Liver (tissue), 9 donors: ENCODE data around the gene CAMK1D. TPM values are rescaled to one million over a fixed set of nuclear protein-coding genes. Genes with fewer than 3 reads are reported as not detected.

Source experiments
- DNase-seq: peaks from one replicate; pipeline ENCODE4 v3.0.0-alpha.2; 2017; ENCODE audit warnings: low spot score
- H3K27ac ChIP-seq, 2 donors: one replicate each; pipeline ENCODE4 v1.7.0; 2013; ENCODE audit warnings: inconsistent platforms in 2 of 2, low read length in 2 of 2, control low read depth in 1 of 2, low read depth in 1 of 2, mild to moderate bottlenecking in 1 of 2
- H3K27me3 ChIP-seq, 4 donors: one replicate each; pipeline versions ENCODE4 v1.6.1 to v1.7.0; 2013; ENCODE audit warnings: low read length in 3 of 4, inconsistent platforms in 1 of 4, mild to moderate bottlenecking in 1 of 4, moderate library complexity in 1 of 4; ENCODE audit not compliant: control insufficient read depth in 4 of 4, insufficient read depth in 4 of 4
- H3K36me3 ChIP-seq, 4 donors: one replicate each; pipeline versions ENCODE4 v1.6.1 to v1.7.0; 2013; ENCODE audit warnings: low read length in 3 of 4, mild to moderate bottlenecking in 3 of 4, low read depth in 1 of 4, moderate library complexity in 1 of 4; ENCODE audit not compliant: control insufficient read depth in 4 of 4, insufficient read depth in 3 of 4
- H3K4me1 ChIP-seq, 4 donors: one replicate each; pipeline versions ENCODE4 v1.6.1 to v1.7.0; 2013; ENCODE audit warnings: low read length in 3 of 4, mild to moderate bottlenecking in 3 of 4, moderate library complexity in 1 of 4; ENCODE audit not compliant: control insufficient read depth in 4 of 4, insufficient read depth in 4 of 4
- H3K4me3 ChIP-seq, 3 donors: one replicate each; pipeline versions ENCODE4 v1.6.1 to v1.7.0; 2013; ENCODE audit warnings: low read length in 3 of 3, control low read depth in 1 of 3, low read depth in 1 of 3, mild to moderate bottlenecking in 1 of 3
- H3K9ac ChIP-seq, 2 donors: one replicate each; pipeline ENCODE4 v1.7.0; 2013; ENCODE audit warnings: low read length in 2 of 2, mild to moderate bottlenecking in 2 of 2, moderate library complexity in 2 of 2, control low read depth in 1 of 2, low read depth in 1 of 2
- H3K9me3 ChIP-seq, 4 donors: one replicate each; pipeline versions ENCODE4 v1.6.1 to v1.7.0; 2013; ENCODE audit warnings: low read length in 3 of 4; ENCODE audit not compliant: control insufficient read depth in 4 of 4
- ATF3 ChIP-seq: IDR thresholded peaks from 2 replicates; pipeline ENCODE4 v1.6.1; 2016; ENCODE audit warnings: antibody characterized with exemption
- CTCF ChIP-seq: fragments of 150-350 bp; IDR thresholded peaks from 2 replicates; pipeline ENCODE4 v1.5.1; 2017; ENCODE audit warnings: improper control_type of control experiment, low read depth, low read length; ENCODE audit not compliant: missing input control
- EGR1 ChIP-seq, 2 donors: IDR thresholded peaks; 2 replicates each; pipeline ENCODE4 v1.6.1; 2016 to 2018; ENCODE audit warnings: antibody characterized with exemption in 2 of 2, low read depth in 2 of 2
- FOXA1 ChIP-seq: IDR thresholded peaks from 2 replicates; pipeline ENCODE4 v1.6.1; 2016; ENCODE audit warnings: antibody characterized with exemption
- FOXA2 ChIP-seq: IDR thresholded peaks from 2 replicates; pipeline ENCODE4 v1.6.1; 2016; ENCODE audit warnings: antibody characterized with exemption
- GABPA ChIP-seq, 2 donors: IDR thresholded peaks in 1 of 2; conservative IDR thresholded peaks in 1 of 2; 2 replicates each; pipeline ENCODE4 v1.6.1; 2016; ENCODE audit warnings: antibody characterized with exemption in 2 of 2, mild to moderate bottlenecking in 1 of 2, moderate library complexity in 1 of 2
- HNF4A ChIP-seq, 2 donors: conservative IDR thresholded peaks; 2 replicates each; pipeline ENCODE4 v1.6.1; 2016; ENCODE audit warnings: antibody characterized with exemption in 2 of 2, mild to moderate bottlenecking in 2 of 2
- HNF4G ChIP-seq: IDR thresholded peaks from 2 replicates; pipeline ENCODE4 v1.6.1; 2016; ENCODE audit warnings: antibody characterized with exemption
- JUND ChIP-seq, 2 donors: IDR thresholded peaks; 2 replicates each; pipeline ENCODE4 v1.6.1; 2016; ENCODE audit warnings: antibody characterized with exemption in 2 of 2
- NR2F2 ChIP-seq: IDR thresholded peaks from 2 replicates; pipeline ENCODE4 v1.6.1; 2016; ENCODE audit warnings: antibody characterized with exemption
- RAD21 ChIP-seq, 2 donors: IDR thresholded peaks; 2 replicates each; pipeline ENCODE4 v1.6.1; 2016; ENCODE audit warnings: antibody characterized with exemption in 2 of 2, mild to moderate bottlenecking in 2 of 2
- REST ChIP-seq: IDR thresholded peaks from 2 replicates; pipeline ENCODE4 v1.6.1; 2016; ENCODE audit warnings: antibody characterized with exemption, mild to moderate bottlenecking
- RXRA ChIP-seq, 2 donors: IDR thresholded peaks; 2 replicates each; pipeline ENCODE4 v1.6.1; 2017 to 2018; ENCODE audit warnings: antibody characterized with exemption in 2 of 2, mild to moderate bottlenecking in 1 of 2
- SP1 ChIP-seq: IDR thresholded peaks from 2 replicates; pipeline ENCODE4 v1.6.1; 2018; ENCODE audit warnings: antibody characterized with exemption, mild to moderate bottlenecking
- TAF1 ChIP-seq: conservative IDR thresholded peaks from 2 replicates; pipeline ENCODE4 v1.6.1; 2016; ENCODE audit warnings: antibody characterized with exemption, mild to moderate bottlenecking
- YY1 ChIP-seq: IDR thresholded peaks from 2 replicates; pipeline ENCODE4 v1.6.1; 2016; ENCODE audit warnings: antibody characterized with exemption, mild to moderate bottlenecking
- WGBS: extraction: QIAGEN DNeasy Blood & Tissue Kit; methylation state at CpG from one replicate; pipeline ENCODE4 v1.1.7; 2013; 5-methylcytosine and 5-hydroxymethylcytosine counted together
- polyA plus RNA-seq, 2 donors: library from polyadenylated mRNA; stranded (reverse) in 1 of 2; unstranded in 1 of 2; fragments of 200-250 nt in 1 of 2; fragments of >200 nt in 1 of 2; fragmentation: Nextera tagmentation in 1 of 2; extraction: Ambion mirVana in 1 of 2; gene quantifications; one replicate each; pipeline versions ENCODE4 v1.2.1 to v1.2.3, GENCODE V29; 2013 to 2015
- total RNA-seq, 2 donors: library from RNA; depleted of rRNA; stranded (reverse); fragments of >200 nt; gene quantifications; one replicate each; pipeline ENCODE4 v1.2.3, GENCODE V29; 2014
- TF ChIP-seq, protein P1 (sequence below): IDR thresholded peaks from 2 replicates; pipeline ENCODE4 v1.6.1; 2016; ENCODE audit warnings: antibody characterized with exemption
- TF ChIP-seq, protein P2 (sequence below): IDR thresholded peaks from 2 replicates; pipeline ENCODE4 v1.6.1; 2016; ENCODE audit warnings: antibody characterized with exemption
- donor health status: healthy.
- donor health status: healthy.
- donor health status: healthy.
- donor health status: healthy.
- donor health status: healthy.

CAMK1D gene
- total and polyA plus RNA-seq, 4 donors = 2.7 to 10.1 (median 4.2) TPM

- Histone ChIP-seq H3K36me3 (no peaks in the 10 kb centered on the region), H3K27ac (peak overlapping the region in 1 of 2 donors; percentile 67), H3K4me1 (peaks cover 0 to 25% (median 11%) of the 10 kb centered on the region in 4 donors), H3K27me3 (no peaks in the 10 kb centered on the region), H3K9ac (no peak overlapping the region), H3K9me3 (no peaks in the 10 kb centered on the region), H3K4me3 (no peak overlapping the region)
- TF ChIP-seq YY1 = no peak
- TF ChIP-seq REST = no peak
- no peak for DNase-seq
- 94% methylated on average over 8 of the region's 8 CpGs for WGBS
Measured at GRCh38 chr10:12710157-12710556, 360.8 kb downstream of the CAMK1D start.

GRCh38 chr10:12710594-12711349, 361.4 kb downstream of the CAMK1D start:
- H3K4me1 ChIP-seq = peaks cover 0 to 25% (median 11%) of the 10 kb centered on the region in 4 donors
- H3K36me3 ChIP-seq = no peaks in the 10 kb centered on the region
- peak; percentile 75 for DNase-seq
- H3K27ac ChIP-seq = peak overlapping the region; percentile 33 to 69
- H3K27me3 ChIP-seq = no peaks in the 10 kb centered on the region
- no peak for TF ChIP-seq NR2F2
- TF ChIP-seq FOXA2 = no peak
- peak; percentile 28 for TF ChIP-seq ATF3
- TF ChIP-seq, protein P1, sequence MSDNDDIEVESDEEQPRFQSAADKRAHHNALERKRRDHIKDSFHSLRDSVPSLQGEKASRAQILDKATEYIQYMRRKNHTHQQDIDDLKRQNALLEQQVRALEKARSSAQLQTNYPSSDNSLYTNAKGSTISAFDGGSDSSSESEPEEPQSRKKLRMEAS = no peak
- TF ChIP-seq JUND (IDR thresholded peaks at IDR 0.05) = no peak
- TF ChIP-seq RAD21 (IDR thresholded peaks at IDR 0.05) = peak; percentile 99 to 100
- TF ChIP-seq EGR1 (IDR thresholded peaks at IDR 0.05; ENCODE audit: low read depth in 2 of 2) = no peak
- TF ChIP-seq GABPA (IDR thresholded peaks at IDR 0.05 in 1 of 2, conservative IDR thresholded peaks at IDR 0.05 in 1 of 2) = no peak
- peak; percentile 27 for TF ChIP-seq HNF4G
- TF ChIP-seq RXRA (IDR thresholded peaks at IDR 0.05) = peak in 1 of 2 donors; percentile 21
- TF ChIP-seq, protein P2, sequence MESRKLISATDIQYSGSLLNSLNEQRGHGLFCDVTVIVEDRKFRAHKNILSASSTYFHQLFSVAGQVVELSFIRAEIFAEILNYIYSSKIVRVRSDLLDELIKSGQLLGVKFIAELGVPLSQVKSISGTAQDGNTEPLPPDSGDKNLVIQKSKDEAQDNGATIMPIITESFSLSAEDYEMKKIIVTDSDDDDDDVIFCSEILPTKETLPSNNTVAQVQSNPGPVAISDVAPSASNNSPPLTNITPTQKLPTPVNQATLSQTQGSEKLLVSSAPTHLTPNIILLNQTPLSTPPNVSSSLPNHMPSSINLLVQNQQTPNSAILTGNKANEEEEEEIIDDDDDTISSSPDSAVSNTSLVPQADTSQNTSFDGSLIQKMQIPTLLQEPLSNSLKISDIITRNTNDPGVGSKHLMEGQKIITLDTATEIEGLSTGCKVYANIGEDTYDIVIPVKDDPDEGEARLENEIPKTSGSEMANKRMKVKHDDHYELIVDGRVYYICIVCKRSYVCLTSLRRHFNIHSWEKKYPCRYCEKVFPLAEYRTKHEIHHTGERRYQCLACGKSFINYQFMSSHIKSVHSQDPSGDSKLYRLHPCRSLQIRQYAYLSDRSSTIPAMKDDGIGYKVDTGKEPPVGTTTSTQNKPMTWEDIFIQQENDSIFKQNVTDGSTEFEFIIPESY = no peak
- peak; percentile 62 for TF ChIP-seq YY1
- TF ChIP-seq FOXA1 = no peak
- TF ChIP-seq REST = no peak
- TF ChIP-seq TAF1 = no peak
- TF ChIP-seq CTCF = peak; percentile 93
- TF ChIP-seq SP1 = no peak
- TF ChIP-seq HNF4A (conservative IDR thresholded peaks at IDR 0.05) = peak; percentile 41 to 62
- WGBS = 40% methylated on average over 9 of the region's 9 CpGs
- no peaks in the 10 kb centered on the region for H3K9me3 ChIP-seq
- H3K9ac ChIP-seq = peak overlapping the region in 1 of 2 donors; percentile 13
- no peak overlapping the region for H3K4me3 ChIP-seq
